ENCODE measurements around the gene ACACB.

Gene ACACB

GRCh38 chr12:109115758-109116610 is at the start of gene ACACB:
TSS of gene ACACB (plus strand) at chr12:109116587. CDS start at chr12:109139406, 22,819 bp downstream.
- DNase-seq = no peak

GRCh38 chr12:109069307-109070271 is 46.8 kb upstream of the ACACB start:
- no peak for DNase-seq

- no peak for DNase-seq
These were observed 41.5 kb upstream of the ACACB start for GRCh38 chr12:109074866-109075265.

GRCh38 chr12:109082751-109083150 is 33.6 kb upstream of the ACACB start:
- no peak for DNase-seq

- DNase-seq = no peak
These were observed 32.0 kb upstream of the ACACB start for GRCh38 chr12:109084425-109084824.

- DNase-seq = no peak
These were observed 30.8 kb upstream of the ACACB start for GRCh38 chr12:109085590-109085989.

- DNase-seq = no peak
These were observed 29.1 kb upstream of the ACACB start for GRCh38 chr12:109087250-109087649.

GRCh38 chr12:109088818-109089217 is 27.6 kb upstream of the ACACB start:
- DNase-seq = no peak

GRCh38 chr12:109089683-109090082 is 26.7 kb upstream of the ACACB start:
- DNase-seq = no peak

GRCh38 chr12:109092497-109093021 is 23.8 kb upstream of the ACACB start:
- peak; percentile 6 for DNase-seq

GRCh38 chr12:109093022-109093918 is 23.1 kb upstream of the ACACB start, which contains the start of gene ALKBH2:
TSS of gene ALKBH2 (minus strand) at chr12:109093472. CDS start at chr12:109092786, 686 bp downstream.
- DNase-seq = peak; percentile 95

GRCh38 chr12:109097140-109097434 is 19.3 kb upstream of the ACACB start:
- DNase-seq = no peak

GRCh38 chr12:109097435-109098182 is 18.8 kb upstream of the ACACB start, which contains the start of gene UNG:
TSS of gene UNG (plus strand) at chr12:109097597. CDS start at chr12:109097680, 83 bp downstream.
- peak; percentile 97 for DNase-seq

GRCh38 chr12:109098183-109098604 is 18.2 kb upstream of the ACACB start:
- DNase-seq = no peak

GRCh38 chr12:109098651-109099050 is 17.7 kb upstream of the ACACB start:
- no peak for DNase-seq

GRCh38 chr12:109099431-109100020 is 16.9 kb upstream of the ACACB start:
- no peak for DNase-seq

- no peak for DNase-seq
These were observed 15.6 kb upstream of the ACACB start for GRCh38 chr12:109100741-109101140.

- DNase-seq = no peak
These were observed 13.9 kb upstream of the ACACB start for GRCh38 chr12:109102491-109102890.

GRCh38 chr12:109105176-109105575 is 11.2 kb upstream of the ACACB start:
- no peak for DNase-seq

GRCh38 chr12:109109746-109110350 is 6.5 kb upstream of the ACACB start:
- no peak for DNase-seq
